Ascending aorta (tissue), 2 donors: Measurements from ENCODE around the gene EXOC5. TPM values are rescaled to one million over a fixed set of nuclear protein-coding genes. Genes with fewer than 3 reads are reported as not detected.
"Not testable (repeated sequence)": the region's sequence is repeated elsewhere in the genome, so short reads cannot be mapped to it uniquely, and the experiment has no call there.

Experiments
- DNase-seq, 2 donors: peaks; one replicate each; pipeline ENCODE4 v3.0.0-alpha.2; 2019; ENCODE audit warnings: low spot score in 2 of 2
- H3K27ac ChIP-seq, 2 donors: fragments of 200-600 bp; sonication (generic); one replicate each; pipeline ENCODE4 v1.5.1; 2016 to 2017; ENCODE audit warnings: mild to moderate bottlenecking in 1 of 2
- H3K27me3 ChIP-seq: fragments of 200-600 bp; sonication (generic); one replicate; pipeline ENCODE4 v1.5.1; 2017
- H3K36me3 ChIP-seq, 2 donors: fragments of 200-600 bp; sonication (generic); one replicate each; pipeline ENCODE4 v1.5.1; 2016
- H3K4me1 ChIP-seq, 2 donors: fragments of 200-600 bp; sonication (generic); one replicate each; pipeline ENCODE4 v1.5.1; 2016 to 2017; ENCODE audit warnings: mild to moderate bottlenecking in 1 of 2
- H3K4me3 ChIP-seq, 2 donors: fragments of 200-600 bp; sonication (generic); one replicate each; pipeline ENCODE4 v1.5.1; 2016 to 2017; ENCODE audit warnings: mild to moderate bottlenecking in 1 of 2
- H3K9me3 ChIP-seq, 2 donors: fragments of 200-600 bp; sonication (generic); one replicate each; pipeline ENCODE4 v1.5.1; 2016
- CTCF ChIP-seq, 3 experiments: fragments of 200-600 bp in 2 of 3; fragments of 450-650 bp in 1 of 3; sonication (generic) in 2 of 3; IDR thresholded peaks; one replicate each; pipeline ENCODE4 v1.5.1; 2016 to 2019; ENCODE audit warnings: antibody characterized with exemption in 3 of 3, mild to moderate bottlenecking in 1 of 3, moderate library complexity in 1 of 3
- intact Hi-C: fragments of 100-400 bp; cut with DNase I; formaldehyde crosslinking; loops from one replicate; pipeline ENCODE4 v1.15.1; 2023
- total RNA-seq: library from RNA; depleted of rRNA; stranded (reverse); fragments of >200 nt; gene quantifications from one replicate; pipeline ENCODE4 v1.1.0, GENCODE V29; 2016

Gene EXOC5
- total RNA-seq, 1 donor from 2014 or later = 19.2 TPM

DNA sequence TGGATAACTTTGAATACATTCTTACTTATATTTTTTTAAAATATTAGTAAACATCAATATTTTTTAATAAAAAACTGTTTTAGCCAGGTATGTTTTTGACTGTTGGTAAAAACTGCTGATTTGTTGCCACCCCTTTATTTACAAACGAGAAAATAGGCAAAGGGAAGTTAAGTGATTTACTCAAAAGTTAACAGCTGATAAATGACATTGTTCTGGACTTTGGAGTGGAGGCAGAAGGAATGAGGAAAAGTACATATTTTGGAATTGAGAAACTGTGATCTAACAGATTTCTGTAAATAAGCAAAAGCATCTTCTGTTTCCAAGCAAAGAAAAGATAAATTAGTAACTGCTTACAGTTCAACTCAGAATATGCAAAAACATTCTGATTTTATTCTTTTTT is 4.5 kb upstream of the EXOC5 start:
- peaks cover 6 to 20% of the 10 kb centered on the region in 2 donors for H3K4me1 ChIP-seq
- DNase-seq = no peak
- intact Hi-C loops = no loop called here
- no peak for TF ChIP-seq CTCF (IDR thresholded peaks at IDR 0.05)
- H3K4me3 ChIP-seq = no peak overlapping the region
- no peaks in the 10 kb centered on the region for H3K27me3 ChIP-seq
- peaks cover 0 to 9% of the 10 kb centered on the region in 2 donors for H3K36me3 ChIP-seq
- no peaks in the 10 kb centered on the region for H3K9me3 ChIP-seq
- no peak overlapping the region for H3K27ac ChIP-seq

- peaks cover 5 to 26% of the 10 kb centered on the region in 2 donors for H3K4me1 ChIP-seq
- no peaks in the 10 kb centered on the region for H3K27me3 ChIP-seq
- no peak for TF ChIP-seq CTCF (IDR thresholded peaks at IDR 0.05)
- no peak overlapping the region for H3K4me3 ChIP-seq
- H3K9me3 ChIP-seq = no peaks in the 10 kb centered on the region
- H3K27ac ChIP-seq = peak overlapping the region in 1 of 2 donors; percentile 28
- intact Hi-C loops = loop anchor here (5.0 to 10.0 kb wide), 4 partner anchors 126 to 1161 kb away; partner anchors contain the start of genes KIAA0586, NAA30, TIMM9 and TMEM260
- no peak for DNase-seq
- no peaks in the 10 kb centered on the region for H3K36me3 ChIP-seq
Observed at GRCh38 chr14:57266065-57266464, 2.6 kb downstream of the EXOC5 start.

DNA sequence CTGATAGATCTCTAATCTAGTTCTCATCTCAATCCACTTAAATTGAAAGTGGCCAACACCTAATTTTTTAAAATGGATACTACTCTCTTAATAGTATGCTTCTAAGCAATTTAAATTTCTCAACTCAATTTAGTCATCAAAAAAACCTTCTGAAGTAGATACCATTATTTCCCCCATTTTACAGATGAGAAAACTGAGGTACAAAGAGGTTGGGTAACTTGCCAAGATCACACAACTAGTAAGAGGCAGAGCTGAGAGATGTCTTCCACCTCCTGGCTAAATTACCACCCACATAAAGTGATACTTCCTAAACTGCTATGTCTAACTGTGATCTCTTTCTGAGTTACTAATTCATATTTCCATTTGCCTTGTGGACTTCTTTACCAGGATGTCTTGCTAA is 6.6 kb downstream of the EXOC5 start:
- H3K4me1 ChIP-seq = peaks cover 0 to 10% of the 10 kb centered on the region in 2 donors
- intact Hi-C loops = loop anchor here (10.0 kb wide), 2 partner anchors 687 to 823 kb away; partner anchors contain the start of gene TMEM260
- H3K9me3 ChIP-seq = no peaks in the 10 kb centered on the region
- no peak for TF ChIP-seq CTCF (IDR thresholded peaks at IDR 0.05)
- DNase-seq = no peak
- no peak overlapping the region for H3K27ac ChIP-seq
- H3K27me3 ChIP-seq = no peaks in the 10 kb centered on the region
- H3K4me3 ChIP-seq = no peak overlapping the region
- no peaks in the 10 kb centered on the region for H3K36me3 ChIP-seq

- DNase-seq = no peak
- Histone ChIP-seq H3K36me3 (no peaks in the 10 kb centered on the region), H3K9me3 (no peaks in the 10 kb centered on the region), H3K4me1 (peaks cover 0 to 8% of the 10 kb centered on the region in 2 donors), H3K27ac (no peak overlapping the region), H3K4me3 (no peak overlapping the region), H3K27me3 (no peaks in the 10 kb centered on the region)
- intact Hi-C loops = loop anchor here (10.0 kb wide), 2 partner anchors 687 to 823 kb away; partner anchors contain the start of gene TMEM260
- TF ChIP-seq CTCF (IDR thresholded peaks at IDR 0.05) = no peak
Observed at GRCh38 chr14:57261604-57262003, 7.1 kb downstream of the EXOC5 start.

- H3K4me1 ChIP-seq = no peaks in the 10 kb centered on the region
- intact Hi-C loops = loop anchor here (10.0 kb wide), 2 partner anchors 685 to 825 kb away; partner anchors contain the start of gene TMEM260
- H3K4me3 ChIP-seq = no peak overlapping the region
- no peak overlapping the region for H3K27ac ChIP-seq
- DNase-seq = no peak
- no peaks in the 10 kb centered on the region for H3K27me3 ChIP-seq
- no peaks in the 10 kb centered on the region for H3K36me3 ChIP-seq
- no peaks in the 10 kb centered on the region for H3K9me3 ChIP-seq
- no peak for TF ChIP-seq CTCF (IDR thresholded peaks at IDR 0.05)
Observed at GRCh38 chr14:57259672-57260071, 9.0 kb downstream of the EXOC5 start.

DNA sequence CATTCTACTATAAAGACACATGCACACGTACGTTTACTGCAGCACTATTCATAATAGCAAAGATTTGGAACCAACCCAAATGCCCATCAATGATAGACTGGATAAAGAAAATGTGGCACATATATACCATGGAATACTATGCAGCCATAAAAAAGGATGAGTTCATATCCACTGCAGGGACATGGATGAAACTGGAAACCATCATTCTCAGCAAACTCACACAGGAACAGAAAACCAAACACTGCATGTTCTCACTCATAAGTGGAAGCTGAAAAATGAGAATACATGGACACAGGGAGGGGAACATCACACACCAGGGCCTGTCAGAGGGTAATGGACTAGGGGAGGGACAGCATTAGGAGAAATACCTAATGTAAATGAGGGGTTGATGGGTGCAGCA is 10.5 kb downstream of the EXOC5 start:
- H3K9me3 ChIP-seq, intact Hi-C loops: not testable (repeated sequence)

More for the DNA sequence above, 10.5 kb downstream of the EXOC5 start:
- not testable (repeated sequence) for H3K4me1 ChIP-seq, H3K4me3 ChIP-seq, DNase-seq, H3K27ac ChIP-seq, H3K36me3 ChIP-seq, H3K27me3 ChIP-seq
